Natural killer cell (primary cell): ENCODE measurements around the gene FIGNL2. TPM values are rescaled to one million over a fixed set of nuclear protein-coding genes. Genes with fewer than 3 reads are reported as not detected.

Experiments used
- ATAC-seq, 3 donors: fragments of 150-1000 bp in 2 of 3; fragments of 200-7000 bp in 1 of 3; cut with Tn5 transposase; 1 replicate in 1 of 3; 2 replicates in 2 of 3; pipeline ENCODE4 v1.10.0; 2021; ENCODE audit warnings: mild to moderate bottlenecking in 2 of 3, moderate library complexity in 2 of 3
- DNase-seq, 2 donors: peaks; one replicate each; pipeline versions ENCODE4 v3.0.0 to v3.0.0-alpha.2; 2013 to 2021; ENCODE audit warnings: mixed read lengths in 1 of 2
- H3K27ac ChIP-seq: one replicate; pipeline ENCODE4 v1.5.1; 2013; ENCODE audit warnings: mild to moderate bottlenecking, low read length
- H3K27me3 ChIP-seq: one replicate; pipeline ENCODE4 v1.6.1; 2013; ENCODE audit warnings: low read length; ENCODE audit not compliant: control insufficient read depth, insufficient read depth
- H3K36me3 ChIP-seq: one replicate; pipeline ENCODE4 v1.6.1; 2013; ENCODE audit warnings: low read length; ENCODE audit not compliant: control insufficient read depth, insufficient read depth
- H3K4me1 ChIP-seq: one replicate; pipeline ENCODE4 v1.6.1; 2013; ENCODE audit warnings: low read length; ENCODE audit not compliant: control insufficient read depth, insufficient read depth
- H3K4me3 ChIP-seq: one replicate; pipeline ENCODE4 v1.5.1; 2013; ENCODE audit warnings: low read length
- H3K9me3 ChIP-seq: one replicate; pipeline ENCODE4 v1.6.1; 2013; ENCODE audit warnings: low read length; ENCODE audit not compliant: control insufficient read depth, insufficient read depth
- H3K27ac Mint-ChIP-seq, 2 donors: one replicate each; pipeline ENCODE4 v1.8.0; 2022; ENCODE audit warnings: mild to moderate bottlenecking in 2 of 2, mixed read lengths in 2 of 2, moderate library complexity in 1 of 2
- H3K27me3 Mint-ChIP-seq, 2 donors: one replicate each; pipeline ENCODE4 v1.8.0; 2022; ENCODE audit warnings: low read depth in 2 of 2, mixed read lengths in 2 of 2
- H3K36me3 Mint-ChIP-seq: one replicate; pipeline ENCODE4 v1.8.0; 2022; ENCODE audit warnings: mixed read lengths
- H3K4me1 Mint-ChIP-seq, 2 donors: one replicate each; pipeline ENCODE4 v1.8.0; 2022; ENCODE audit warnings: mixed read lengths in 2 of 2
- H3K4me3 Mint-ChIP-seq: one replicate; pipeline ENCODE4 v1.8.0; 2022; ENCODE audit warnings: mild to moderate bottlenecking, moderate library complexity, mixed read lengths
- H3K9me3 Mint-ChIP-seq, 2 donors: one replicate each; pipeline ENCODE4 v1.8.0; 2022; ENCODE audit warnings: mixed read lengths in 2 of 2
- WGBS: methylation state at CpG from one replicate; pipeline ENCODE4 v1.1.7; 2013; ENCODE audit warnings: missing lambda C conversion rate; ENCODE audit not compliant: insufficient coverage; 5-methylcytosine and 5-hydroxymethylcytosine counted together
- intact Hi-C: fragments of 100-400 bp; cut with micrococcal nuclease; formaldehyde crosslinking; loops from one replicate; pipeline ENCODE4 v1.14.2; 2022
- total RNA-seq, 4 donors: library from RNA; stranded (reverse); fragments of 120-200 nt in 1 of 4; gene quantifications; one replicate each; pipeline versions ENCODE4 v1.2.3 to v1.2.4, GENCODE V29; 2013 to 2022
- TF ChIP-seq, protein P1 (sequence below): fragments of 200-600 bp; IDR thresholded peaks from one replicate; pipeline ENCODE4 v1.8.0; 2022; ENCODE audit warnings: antibody characterized with exemption

Gene FIGNL2
- total RNA-seq, 3 donors from 2014 or later (not counting 1 experiment from before 2014, with no cell fraction given): 1.4 to 1.6 (median 1.5) TPM

- Histone ChIP-seq H3K36me3 (no peaks in the 10 kb centered on the region), H3K9me3 (no peaks in the 10 kb centered on the region), H3K27me3 (peaks cover 19% of the 10 kb centered on the region), H3K4me1 (peaks cover 17% of the 10 kb centered on the region), H3K27ac (no peak overlapping the region), H3K4me3 (no peak overlapping the region)
- no peak for DNase-seq
- Mint-ChIP-seq H3K9me3 (no peaks in the 10 kb centered on the region), H3K27me3 (peaks cover 48 to 55% of the 10 kb centered on the region in 2 donors), H3K27ac (no peak overlapping the region), H3K36me3 (no peaks in the 10 kb centered on the region), H3K4me1 (peaks cover 0 to 17% of the 10 kb centered on the region in 2 donors), H3K4me3 (no peak overlapping the region)
- 41% methylated on average over 6 of the region's 6 CpGs for whole genome bisulfite sequencing
- intact Hi-C loops: no loop called here
- ATAC-seq: peak in 1 of 3 donors; percentile 37
- TF ChIP-seq, protein P1, sequence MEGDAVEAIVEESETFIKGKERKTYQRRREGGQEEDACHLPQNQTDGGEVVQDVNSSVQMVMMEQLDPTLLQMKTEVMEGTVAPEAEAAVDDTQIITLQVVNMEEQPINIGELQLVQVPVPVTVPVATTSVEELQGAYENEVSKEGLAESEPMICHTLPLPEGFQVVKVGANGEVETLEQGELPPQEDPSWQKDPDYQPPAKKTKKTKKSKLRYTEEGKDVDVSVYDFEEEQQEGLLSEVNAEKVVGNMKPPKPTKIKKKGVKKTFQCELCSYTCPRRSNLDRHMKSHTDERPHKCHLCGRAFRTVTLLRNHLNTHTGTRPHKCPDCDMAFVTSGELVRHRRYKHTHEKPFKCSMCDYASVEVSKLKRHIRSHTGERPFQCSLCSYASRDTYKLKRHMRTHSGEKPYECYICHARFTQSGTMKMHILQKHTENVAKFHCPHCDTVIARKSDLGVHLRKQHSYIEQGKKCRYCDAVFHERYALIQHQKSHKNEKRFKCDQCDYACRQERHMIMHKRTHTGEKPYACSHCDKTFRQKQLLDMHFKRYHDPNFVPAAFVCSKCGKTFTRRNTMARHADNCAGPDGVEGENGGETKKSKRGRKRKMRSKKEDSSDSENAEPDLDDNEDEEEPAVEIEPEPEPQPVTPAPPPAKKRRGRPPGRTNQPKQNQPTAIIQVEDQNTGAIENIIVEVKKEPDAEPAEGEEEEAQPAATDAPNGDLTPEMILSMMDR: no peak
Measured at GRCh38 chr12:51871126-51871525, 22.6 kb upstream of the FIGNL2 start.

DNA sequence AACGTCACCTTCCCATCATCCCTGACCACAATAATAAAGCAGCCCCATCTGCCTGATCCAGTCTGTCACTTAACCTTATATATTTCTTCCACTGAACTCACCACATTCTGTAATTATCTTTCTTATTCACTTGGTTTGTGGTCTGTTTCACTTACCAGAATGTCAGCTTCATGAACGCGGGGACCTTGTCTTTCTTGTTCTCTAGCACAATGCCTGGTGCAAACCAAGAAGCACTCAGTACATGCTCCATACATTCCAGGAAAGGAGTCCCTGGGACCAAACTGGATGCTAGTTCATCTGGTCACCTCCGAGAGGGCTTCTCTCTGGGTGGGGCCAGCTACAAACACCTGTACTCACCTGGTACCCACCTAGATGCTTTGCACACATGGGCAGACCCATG, 22.0 kb upstream of the FIGNL2 start:
- no peak for ATAC-seq
- Histone ChIP-seq H3K9me3 (no peaks in the 10 kb centered on the region), H3K27me3 (peaks cover 20% of the 10 kb centered on the region), H3K4me3 (no peak overlapping the region), H3K36me3 (no peaks in the 10 kb centered on the region), H3K27ac (no peak overlapping the region), H3K4me1 (peaks cover 17% of the 10 kb centered on the region)
- no peak for DNase-seq
- Mint-ChIP-seq H3K9me3 (no peaks in the 10 kb centered on the region), H3K4me3 (peak overlapping the region; percentile 0), H3K36me3 (no peaks in the 10 kb centered on the region), H3K27ac (no peak overlapping the region), H3K4me1 (peaks cover 0 to 17% of the 10 kb centered on the region in 2 donors), H3K27me3 (peaks cover 48 to 58% of the 10 kb centered on the region in 2 donors)
- WGBS: 25% methylated on average over 4 of the region's 4 CpGs
- intact Hi-C loops: no loop called here
- TF ChIP-seq, protein P1: no peak

DNA sequence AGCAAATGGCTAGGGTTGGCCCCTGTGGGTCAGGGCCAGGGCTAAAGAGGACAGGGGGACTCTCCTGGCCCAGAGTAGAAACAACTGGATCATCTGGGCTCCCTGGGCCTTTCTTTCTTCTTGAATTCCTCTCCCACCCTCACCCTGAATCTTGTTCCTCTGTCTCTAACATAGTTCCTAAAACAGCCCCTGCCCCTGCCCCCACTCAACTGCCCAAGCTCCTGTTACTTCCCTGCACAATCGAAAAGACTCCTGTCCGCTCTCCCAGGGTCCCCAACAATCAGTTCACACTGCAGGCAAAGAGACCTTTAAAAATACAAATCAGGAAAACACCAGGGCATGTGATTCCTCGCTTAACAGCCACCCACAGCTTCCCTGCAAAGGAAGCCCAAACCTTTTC, 21.4 kb upstream of the FIGNL2 start:
- peaks cover 48 to 62% of the 10 kb centered on the region in 2 donors for H3K27me3 Mint-ChIP-seq
- intact Hi-C loops: no loop called here
- Histone ChIP-seq H3K27me3 (peaks cover 25% of the 10 kb centered on the region), H3K36me3 (no peaks in the 10 kb centered on the region), H3K9me3 (no peaks in the 10 kb centered on the region), H3K4me1 (peaks cover 17% of the 10 kb centered on the region), H3K27ac (no peak overlapping the region), H3K4me3 (no peak overlapping the region)
- ATAC-seq (no peak), DNase-seq (no peak)
- no peaks in the 10 kb centered on the region for H3K9me3 Mint-ChIP-seq
- H3K4me1 Mint-ChIP-seq: peaks cover 0 to 17% of the 10 kb centered on the region in 2 donors
- no peak overlapping the region for H3K27ac Mint-ChIP-seq
- TF ChIP-seq, protein P1: no peak
- no peaks in the 10 kb centered on the region for H3K36me3 Mint-ChIP-seq
- peak overlapping the region; percentile 0 for H3K4me3 Mint-ChIP-seq
- 23% methylated on average over 3 of the region's 3 CpGs for WGBS

DNA sequence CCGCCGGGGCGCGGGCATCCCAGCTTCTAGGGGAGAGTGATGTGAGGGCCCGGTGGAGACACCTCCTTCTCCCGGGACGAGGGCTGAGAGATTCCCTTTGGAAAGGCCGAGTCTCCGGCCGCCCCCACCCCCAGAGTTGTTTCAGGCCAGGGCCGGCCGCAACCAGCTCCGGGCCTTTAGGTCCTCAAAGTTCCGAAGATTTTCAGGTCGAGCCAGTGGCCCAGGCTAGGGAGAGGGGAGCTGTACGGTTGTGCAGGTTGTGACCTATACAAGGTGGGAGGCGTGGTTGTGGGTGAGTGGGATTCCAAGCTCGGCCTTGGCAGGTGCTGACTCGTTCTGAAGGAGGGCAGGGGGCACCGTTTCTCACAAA, 21.0 kb upstream of the FIGNL2 start:
- Mint-ChIP-seq H3K36me3 (no peaks in the 10 kb centered on the region), H3K27me3 (peaks cover 48 to 66% of the 10 kb centered on the region in 2 donors), H3K9me3 (no peaks in the 10 kb centered on the region), H3K27ac (no peak overlapping the region), H3K4me3 (no peak overlapping the region), H3K4me1 (peaks cover 0 to 17% of the 10 kb centered on the region in 2 donors)
- TF ChIP-seq, protein P1: no peak
- DNase-seq: no peak
- ATAC-seq: no peak
- Histone ChIP-seq H3K27ac (no peak overlapping the region), H3K27me3 (peaks cover 29% of the 10 kb centered on the region), H3K36me3 (no peaks in the 10 kb centered on the region), H3K4me1 (peaks cover 22% of the 10 kb centered on the region), H3K9me3 (no peaks in the 10 kb centered on the region), H3K4me3 (no peak overlapping the region)
- 36% methylated on average over 20 of the region's 20 CpGs for WGBS
- intact Hi-C loops: no loop called here
